Measurements from ENCODE around the gene ARID1B.

DNA sequence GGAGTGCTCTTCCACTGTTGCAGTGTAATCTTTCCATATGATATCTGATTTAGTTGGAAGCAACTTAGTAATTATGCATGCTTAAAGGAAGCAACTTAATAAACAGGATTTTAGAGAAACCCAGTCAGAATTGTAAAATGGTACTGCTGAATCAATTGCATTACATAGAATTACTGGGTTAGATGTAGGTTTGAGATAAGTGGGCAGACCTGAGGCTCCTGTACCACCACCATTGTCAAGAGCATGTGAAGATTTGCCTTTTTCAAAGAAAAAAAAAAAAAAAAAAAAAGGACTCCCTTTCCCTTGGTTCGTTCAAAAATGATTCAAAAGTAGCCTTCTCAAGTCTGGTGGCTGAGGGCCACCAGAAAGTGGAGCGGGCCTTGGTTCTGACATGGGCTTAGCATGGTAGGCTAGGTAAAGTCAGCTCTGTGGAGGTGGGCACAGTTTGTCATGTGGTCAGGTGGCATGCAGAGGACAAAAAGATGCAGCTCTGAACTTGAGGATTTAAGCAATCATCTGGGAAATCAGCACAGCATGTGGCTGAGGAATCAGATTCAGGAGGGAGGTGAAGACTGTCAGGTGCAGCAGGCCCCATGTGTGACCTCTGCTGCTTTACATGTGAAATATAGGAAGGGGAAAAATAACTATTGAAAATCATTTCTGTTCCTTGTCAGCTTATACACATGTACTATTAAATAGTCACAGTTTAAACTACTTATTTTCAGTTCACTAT lies 32.4 kb downstream of the ARID1B start:
- TF ChIP-seq, protein P1, sequence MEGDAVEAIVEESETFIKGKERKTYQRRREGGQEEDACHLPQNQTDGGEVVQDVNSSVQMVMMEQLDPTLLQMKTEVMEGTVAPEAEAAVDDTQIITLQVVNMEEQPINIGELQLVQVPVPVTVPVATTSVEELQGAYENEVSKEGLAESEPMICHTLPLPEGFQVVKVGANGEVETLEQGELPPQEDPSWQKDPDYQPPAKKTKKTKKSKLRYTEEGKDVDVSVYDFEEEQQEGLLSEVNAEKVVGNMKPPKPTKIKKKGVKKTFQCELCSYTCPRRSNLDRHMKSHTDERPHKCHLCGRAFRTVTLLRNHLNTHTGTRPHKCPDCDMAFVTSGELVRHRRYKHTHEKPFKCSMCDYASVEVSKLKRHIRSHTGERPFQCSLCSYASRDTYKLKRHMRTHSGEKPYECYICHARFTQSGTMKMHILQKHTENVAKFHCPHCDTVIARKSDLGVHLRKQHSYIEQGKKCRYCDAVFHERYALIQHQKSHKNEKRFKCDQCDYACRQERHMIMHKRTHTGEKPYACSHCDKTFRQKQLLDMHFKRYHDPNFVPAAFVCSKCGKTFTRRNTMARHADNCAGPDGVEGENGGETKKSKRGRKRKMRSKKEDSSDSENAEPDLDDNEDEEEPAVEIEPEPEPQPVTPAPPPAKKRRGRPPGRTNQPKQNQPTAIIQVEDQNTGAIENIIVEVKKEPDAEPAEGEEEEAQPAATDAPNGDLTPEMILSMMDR (IDR thresholded peaks at IDR 0.05; ENCODE audit: low read length): no peak
- TF ChIP-seq EZH2 (IDR thresholded peaks at IDR 0.05; ENCODE audit: borderline replicate concordance, low read length): no peak

All from OCI-LY1 (cell line).